AG09319 (cell line): ENCODE results near the gene DNAJC27.

ENCODE experiments used
- DNase-seq: peaks from one replicate; pipeline ENCODE4 v3.0.0-alpha.2; 2010; ENCODE audit warnings: low read depth; ENCODE audit errors: extremely low read depth
- TF ChIP-seq, protein P1 (sequence below): IDR thresholded peaks from 2 replicates; pipeline ENCODE4 v1.5.1; 2011; ENCODE audit warnings: low read depth, mild to moderate bottlenecking, inconsistent platforms, low read length, moderate library complexity

The DNAJC27 gene

DNA sequence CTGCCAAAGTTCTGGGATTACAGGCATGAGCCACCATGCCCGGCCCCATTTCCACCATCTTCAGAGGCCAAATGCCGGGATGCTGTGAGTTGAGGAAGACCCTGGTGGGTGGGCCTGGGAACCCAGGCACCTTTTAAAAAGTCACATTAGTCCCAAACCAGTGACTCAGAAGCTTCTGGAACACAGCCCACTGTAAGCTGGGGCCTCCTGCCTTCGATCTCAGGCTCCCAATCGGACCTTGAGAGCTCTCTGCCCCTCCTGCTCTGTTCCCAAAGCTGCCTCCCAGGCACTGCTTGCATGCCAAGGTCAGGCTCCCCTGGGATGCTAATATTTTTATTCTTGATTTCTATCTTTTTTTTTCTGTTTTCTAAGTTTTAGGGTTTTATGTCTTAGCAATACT is 56.0 kb downstream of the DNAJC27 start:
- TF ChIP-seq, protein P1, sequence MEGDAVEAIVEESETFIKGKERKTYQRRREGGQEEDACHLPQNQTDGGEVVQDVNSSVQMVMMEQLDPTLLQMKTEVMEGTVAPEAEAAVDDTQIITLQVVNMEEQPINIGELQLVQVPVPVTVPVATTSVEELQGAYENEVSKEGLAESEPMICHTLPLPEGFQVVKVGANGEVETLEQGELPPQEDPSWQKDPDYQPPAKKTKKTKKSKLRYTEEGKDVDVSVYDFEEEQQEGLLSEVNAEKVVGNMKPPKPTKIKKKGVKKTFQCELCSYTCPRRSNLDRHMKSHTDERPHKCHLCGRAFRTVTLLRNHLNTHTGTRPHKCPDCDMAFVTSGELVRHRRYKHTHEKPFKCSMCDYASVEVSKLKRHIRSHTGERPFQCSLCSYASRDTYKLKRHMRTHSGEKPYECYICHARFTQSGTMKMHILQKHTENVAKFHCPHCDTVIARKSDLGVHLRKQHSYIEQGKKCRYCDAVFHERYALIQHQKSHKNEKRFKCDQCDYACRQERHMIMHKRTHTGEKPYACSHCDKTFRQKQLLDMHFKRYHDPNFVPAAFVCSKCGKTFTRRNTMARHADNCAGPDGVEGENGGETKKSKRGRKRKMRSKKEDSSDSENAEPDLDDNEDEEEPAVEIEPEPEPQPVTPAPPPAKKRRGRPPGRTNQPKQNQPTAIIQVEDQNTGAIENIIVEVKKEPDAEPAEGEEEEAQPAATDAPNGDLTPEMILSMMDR, result no peak
- no peak for DNase-seq

- TF ChIP-seq, protein P1, result no peak
Measured at GRCh38 chr2:24915175-24915574, 56.6 kb downstream of the DNAJC27 start.

DNA sequence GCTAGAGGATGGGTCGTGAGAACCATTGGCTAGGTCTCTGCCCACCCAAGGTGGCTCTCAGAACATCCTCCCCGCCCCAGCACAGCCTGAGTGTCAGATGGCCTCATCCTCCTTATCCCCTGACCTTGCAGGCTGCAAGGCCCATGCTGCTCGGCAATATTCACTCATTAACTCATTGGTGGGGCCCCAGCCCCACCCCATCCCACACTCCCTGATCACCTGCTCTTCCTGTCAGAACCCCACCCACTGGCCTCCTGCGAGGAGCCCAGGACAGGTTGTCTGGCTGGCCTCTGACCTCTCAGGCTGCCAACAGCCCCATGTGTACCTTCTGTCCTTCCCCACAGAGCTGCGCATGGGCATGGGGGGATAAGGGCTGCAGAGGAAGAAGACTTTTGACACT is 57.0 kb downstream of the DNAJC27 start:
- TF ChIP-seq, protein P1, result no peak
- DNase-seq, result no peak

More at GRCh38 chr2:24915175-24915574, 56.6 kb downstream of the DNAJC27 start:
- DNase-seq, result no peak

- TF ChIP-seq, protein P1, result no peak
- no peak for DNase-seq
Measured at GRCh38 chr2:24913911-24914310, 57.8 kb downstream of the DNAJC27 start.

DNA sequence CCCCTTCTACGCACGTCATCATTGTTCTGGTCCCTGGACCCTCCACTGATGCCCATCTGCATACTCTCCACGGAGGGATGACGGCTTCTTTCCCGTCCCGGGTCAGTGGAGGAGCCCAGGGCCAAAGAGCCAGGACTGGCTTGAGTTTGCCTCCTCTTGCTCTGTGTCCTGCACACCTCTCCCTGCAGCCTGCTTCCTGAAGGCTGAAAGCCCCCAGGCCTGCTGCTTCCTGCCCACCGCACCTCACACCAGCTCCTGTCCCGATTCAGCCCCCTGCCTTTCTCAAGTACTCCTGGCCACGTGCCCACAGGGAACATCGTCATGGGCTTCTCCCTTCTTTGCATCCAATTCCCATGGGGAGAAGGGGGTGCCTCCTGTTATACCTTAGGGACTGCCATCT is 58.8 kb downstream of the DNAJC27 start:
- no peak for DNase-seq
- TF ChIP-seq, protein P1, result no peak

DNA sequence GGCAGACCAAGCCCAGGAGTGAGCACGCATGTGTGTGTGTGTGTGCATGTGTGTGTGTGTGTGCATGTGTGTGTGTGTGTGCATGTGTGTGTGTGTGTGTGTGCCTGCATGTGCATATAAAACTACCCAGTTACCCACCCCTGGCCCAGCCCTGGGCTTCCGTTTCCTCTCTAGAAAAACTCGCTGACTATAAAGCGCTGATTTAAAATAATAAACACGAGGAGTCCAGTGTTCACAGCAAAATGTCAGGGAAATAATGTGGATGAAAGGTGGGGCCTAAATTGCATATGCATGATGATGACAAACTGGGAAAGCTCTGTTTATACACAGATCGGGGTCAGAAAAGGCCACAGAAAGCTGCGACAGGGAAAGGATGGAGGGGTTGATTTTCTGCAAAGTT is 59.2 kb downstream of the DNAJC27 start:
- TF ChIP-seq, protein P1, result no peak
- no peak for DNase-seq

DNA sequence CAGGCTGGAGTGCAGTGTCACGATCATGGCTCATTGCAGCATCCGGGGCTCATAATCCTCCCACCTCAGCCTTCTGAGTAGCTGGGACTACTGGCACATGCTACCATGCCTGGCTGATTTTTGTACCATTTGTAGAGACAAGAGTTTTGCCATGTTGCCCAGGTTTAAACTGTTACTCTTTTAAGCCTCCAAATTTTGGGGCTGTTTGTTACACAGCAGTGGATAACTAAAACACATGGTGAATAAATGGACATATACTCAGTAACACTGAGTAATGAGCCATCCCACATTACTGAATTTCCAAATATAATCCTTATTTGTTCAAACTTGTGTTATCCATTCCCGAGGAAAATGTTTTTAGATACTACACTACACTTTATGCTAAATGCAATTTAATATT is 61.5 kb downstream of the DNAJC27 start:
- TF ChIP-seq, protein P1, result no peak
- no peak for DNase-seq
